Esophagus muscularis mucosa (tissue), 4 donors: Measurements from ENCODE around the gene CRYBA2. TPM values are rescaled to one million over a fixed set of nuclear protein-coding genes. Genes with fewer than 3 reads are reported as not detected.

ENCODE experiments used
- DNase-seq: peaks from one replicate; pipeline ENCODE4 v3.0.0-alpha.2; 2017; ENCODE audit errors: extremely low spot score
- H3K27ac ChIP-seq, 4 donors: fragments of 200-600 bp; sonication (generic); replicated peaks in 1 of 4; 1 replicate in 3 of 4; 2 replicates in 1 of 4; pipeline ENCODE4 v1.5.1; 2016 to 2019; ENCODE audit warnings: mild to moderate bottlenecking in 1 of 4
- H3K27me3 ChIP-seq, 4 donors: fragments of 200-600 bp; sonication (generic); one replicate each; pipeline versions ENCODE4 v1.5.1 to v1.6.0; 2016 to 2019
- H3K36me3 ChIP-seq, 4 donors: fragments of 200-600 bp; sonication (generic); one replicate each; pipeline ENCODE4 v1.5.1; 2016 to 2019
- H3K4me1 ChIP-seq, 4 donors: fragments of 200-600 bp; sonication (generic); one replicate each; pipeline ENCODE4 v1.5.1; 2016 to 2019
- H3K4me3 ChIP-seq, 4 donors: fragments of 200-600 bp; sonication (generic); 1 replicate in 2 of 4; 2 replicates in 2 of 4; pipeline ENCODE4 v1.5.1; 2016 to 2019; ENCODE audit warnings: mild to moderate bottlenecking in 4 of 4, moderate library complexity in 1 of 4
- H3K9me3 ChIP-seq, 4 donors: fragments of 200-600 bp; sonication (generic); 1 replicate in 3 of 4; 2 replicates in 1 of 4; pipeline ENCODE4 v1.5.1; 2016 to 2019
- CTCF ChIP-seq, 3 experiments: fragments of 200-600 bp in 2 of 3; fragments of 450-650 bp in 1 of 3; sonication (generic) in 2 of 3; IDR thresholded peaks; one replicate each; pipeline ENCODE4 v1.5.1; 2017 to 2019; ENCODE audit warnings: antibody characterized with exemption in 3 of 3, mild to moderate bottlenecking in 2 of 3, moderate library complexity in 1 of 3
- EP300 ChIP-seq: sonication (generic); formaldehyde crosslinking; IDR thresholded peaks from one replicate; pipeline ENCODE4 v1.6.1; 2017; ENCODE audit warnings: antibody characterized with exemption
- POLR2A ChIP-seq: fragments of 450-650 bp; IDR thresholded peaks from one replicate; pipeline ENCODE4 v1.6.1; 2017; ENCODE audit warnings: antibody characterized with exemption, moderate library complexity, mild to moderate bottlenecking, low read depth
- POLR2AphosphoS5 ChIP-seq, 2 donors: sonication (generic); formaldehyde crosslinking; IDR thresholded peaks; one replicate each; pipeline ENCODE4 v1.6.1; 2017; ENCODE audit warnings: antibody characterized with exemption in 2 of 2
- WGBS: methylation state at CpG from one replicate; pipeline ENCODE4 v1.1.5; 2018; 5-methylcytosine and 5-hydroxymethylcytosine counted together
- intact Hi-C: fragments of 100-400 bp; cut with DNase I; formaldehyde crosslinking; loops from one replicate; pipeline ENCODE4 v1.15.1; 2023
- total RNA-seq, 4 donors: library from RNA; depleted of rRNA; stranded (reverse); fragments of >200 nt; gene quantifications; one replicate each; pipeline versions ENCODE4 v1.1.0 to v1.2.1, GENCODE V29; 2016

The CRYBA2 gene
- total RNA-seq, 4 donors from 2014 or later: not detected

DNA sequence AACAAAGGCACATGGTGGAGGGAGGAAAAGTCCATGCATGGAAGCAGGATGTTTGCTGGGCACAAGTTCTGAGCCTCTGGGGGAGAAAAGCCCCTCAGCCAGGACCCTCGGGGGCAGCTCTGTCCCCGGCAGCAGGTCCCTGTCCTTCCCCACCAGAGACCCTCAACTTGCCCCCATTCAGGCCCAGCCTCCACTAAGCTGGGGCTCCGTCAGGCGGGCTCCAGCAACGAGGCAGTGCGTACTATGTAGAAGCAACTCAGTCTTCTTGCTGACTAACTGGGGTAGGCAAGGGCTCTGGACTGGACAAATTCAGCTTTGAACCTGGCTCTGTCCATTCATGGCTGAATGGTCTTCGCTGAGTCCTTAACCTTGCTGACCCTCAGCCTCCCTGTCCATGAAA, 25.1 kb upstream of the CRYBA2 start:
- TF ChIP-seq EP300 (no peak), CTCF (IDR thresholded peaks at IDR 0.05) (no peak), POLR2AphosphoS5 (IDR thresholded peaks at IDR 0.05) (no peak), POLR2A (no peak)
- intact Hi-C loops: no loop called here
- H3K9me3 ChIP-seq: no peaks in the 10 kb centered on the region
- peaks cover 0 to 46% (median 0%) of the 10 kb centered on the region in 4 donors for H3K27me3 ChIP-seq
- H3K27ac ChIP-seq: no peak overlapping the region
- WGBS: 66% methylated on average over 5 of the region's 7 CpGs
- no peaks in the 10 kb centered on the region for H3K4me1 ChIP-seq
- no peak overlapping the region for H3K4me3 ChIP-seq
- DNase-seq: no peak
- H3K36me3 ChIP-seq: no peaks in the 10 kb centered on the region

GRCh38 chr2:219017201-219017931, 24.1 kb upstream of the CRYBA2 start:
- WGBS: 63% methylated on average over 14 of the region's 14 CpGs
- intact Hi-C loops: no loop called here
- no peaks in the 10 kb centered on the region for H3K4me1 ChIP-seq
- no peak for DNase-seq
- no peaks in the 10 kb centered on the region for H3K9me3 ChIP-seq
- no peak for TF ChIP-seq EP300
- TF ChIP-seq POLR2A: no peak
- TF ChIP-seq CTCF (IDR thresholded peaks at IDR 0.05): no peak
- TF ChIP-seq POLR2AphosphoS5 (IDR thresholded peaks at IDR 0.05): no peak
- H3K36me3 ChIP-seq: no peaks in the 10 kb centered on the region
- H3K27ac ChIP-seq: no peak overlapping the region
- peaks cover 0 to 47% (median 0%) of the 10 kb centered on the region in 4 donors for H3K27me3 ChIP-seq
- no peak overlapping the region for H3K4me3 ChIP-seq

- TF ChIP-seq POLR2AphosphoS5 (IDR thresholded peaks at IDR 0.05) (no peak), EP300 (no peak), CTCF (IDR thresholded peaks at IDR 0.05) (no peak), POLR2A (no peak)
- peaks cover 0 to under 1% (median 0%) of the 10 kb centered on the region in 4 donors for H3K9me3 ChIP-seq
- no peak overlapping the region for H3K27ac ChIP-seq
- WGBS: 89% methylated on average over 11 of the region's 11 CpGs
- peaks cover 0 to 41% (median 0%) of the 10 kb centered on the region in 4 donors for H3K27me3 ChIP-seq
- H3K36me3 ChIP-seq: no peaks in the 10 kb centered on the region
- no peaks in the 10 kb centered on the region for H3K4me1 ChIP-seq
- intact Hi-C loops: no loop called here
- no peak for DNase-seq
- no peak overlapping the region for H3K4me3 ChIP-seq
These were observed 23.5 kb upstream of the CRYBA2 start for GRCh38 chr2:219016721-219017120.

GRCh38 chr2:219010873-219011272, 17.7 kb upstream of the CRYBA2 start:
- peaks cover 0 to 54% (median 0%) of the 10 kb centered on the region in 4 donors for H3K27me3 ChIP-seq
- H3K36me3 ChIP-seq: no peaks in the 10 kb centered on the region
- TF ChIP-seq CTCF (IDR thresholded peaks at IDR 0.05): no peak
- TF ChIP-seq POLR2AphosphoS5 (IDR thresholded peaks at IDR 0.05): no peak
- no peak for TF ChIP-seq EP300
- no peak for TF ChIP-seq POLR2A
- WGBS: 83% methylated on average over 5 of the region's 5 CpGs
- no peak overlapping the region for H3K4me3 ChIP-seq
- no peaks in the 10 kb centered on the region for H3K4me1 ChIP-seq
- DNase-seq: no peak
- H3K27ac ChIP-seq: no peak overlapping the region
- intact Hi-C loops: no loop called here
- peaks cover 0 to 3% (median 0%) of the 10 kb centered on the region in 4 donors for H3K9me3 ChIP-seq
